Transverse colon (tissue), 3 donors: ENCODE data around the gene CFAP46.
"Not testable (repeated sequence)": the region's sequence is repeated elsewhere in the genome, so short reads cannot be mapped to it uniquely, and the experiment has no call there.

Source experiments
- EP300 ChIP-seq: sonication (generic); formaldehyde crosslinking; IDR thresholded peaks from one replicate; pipeline ENCODE4 v1.6.1; 2017; ENCODE audit warnings: antibody characterized with exemption, low read depth
- POLR2A ChIP-seq: fragments of 450-650 bp; IDR thresholded peaks from one replicate; pipeline ENCODE4 v1.6.1; 2016; ENCODE audit warnings: antibody characterized with exemption, mild to moderate bottlenecking, moderate library complexity
- TF ChIP-seq, protein P1 (sequence below), 5 experiments: fragments of 200-600 bp in 3 of 5; fragments of 450-650 bp in 2 of 5; sonication (generic) in 3 of 5; IDR thresholded peaks; 1 replicate in 2 of 5; 2 replicates in 3 of 5; pipeline ENCODE4 v1.5.1; 2016 to 2017; ENCODE audit warnings: antibody characterized with exemption in 5 of 5, inconsistent platforms in 3 of 5, mild to moderate bottlenecking in 2 of 5, moderate library complexity in 1 of 5

GRCh38 chr10:132893786-132894185 lies 48.6 kb downstream of the CFAP46 start:
- TF ChIP-seq, protein P1, sequence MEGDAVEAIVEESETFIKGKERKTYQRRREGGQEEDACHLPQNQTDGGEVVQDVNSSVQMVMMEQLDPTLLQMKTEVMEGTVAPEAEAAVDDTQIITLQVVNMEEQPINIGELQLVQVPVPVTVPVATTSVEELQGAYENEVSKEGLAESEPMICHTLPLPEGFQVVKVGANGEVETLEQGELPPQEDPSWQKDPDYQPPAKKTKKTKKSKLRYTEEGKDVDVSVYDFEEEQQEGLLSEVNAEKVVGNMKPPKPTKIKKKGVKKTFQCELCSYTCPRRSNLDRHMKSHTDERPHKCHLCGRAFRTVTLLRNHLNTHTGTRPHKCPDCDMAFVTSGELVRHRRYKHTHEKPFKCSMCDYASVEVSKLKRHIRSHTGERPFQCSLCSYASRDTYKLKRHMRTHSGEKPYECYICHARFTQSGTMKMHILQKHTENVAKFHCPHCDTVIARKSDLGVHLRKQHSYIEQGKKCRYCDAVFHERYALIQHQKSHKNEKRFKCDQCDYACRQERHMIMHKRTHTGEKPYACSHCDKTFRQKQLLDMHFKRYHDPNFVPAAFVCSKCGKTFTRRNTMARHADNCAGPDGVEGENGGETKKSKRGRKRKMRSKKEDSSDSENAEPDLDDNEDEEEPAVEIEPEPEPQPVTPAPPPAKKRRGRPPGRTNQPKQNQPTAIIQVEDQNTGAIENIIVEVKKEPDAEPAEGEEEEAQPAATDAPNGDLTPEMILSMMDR (IDR thresholded peaks at IDR 0.05), result not testable (repeated sequence)
- not testable (repeated sequence) for TF ChIP-seq POLR2A, EP300
